HepG2 (cell line): Measurements from ENCODE around the gene SLC26A5. TPM values are rescaled to one million over a fixed set of nuclear protein-coding genes. Genes with fewer than 3 reads are reported as not detected.

Experiments used
- ATAC-seq: fragments of 200-7000 bp; cut with Tn5 transposase; 3 replicates; pipeline ENCODE4 v1.9.1; 2020; ENCODE audit warnings: mild to moderate bottlenecking, moderate library complexity
- BruUV-seq: library from RNA; stranded (reverse); fragments of 400-500 nt; replicated peaks from 2 replicates; lab custom pipeline; 2021; lab: Mats Ljungman, UMichigan
- CTCF ChIA-PET: fragments of 300-600 bp; formaldehyde crosslinking; extraction: SDS; loops from one replicate; lab custom pipeline; 2021; ENCODE audit warnings: low total read pairs, inconsistent platforms, low intra/inter-chr PET ratio; lab: Yijun Ruan, JAX
- POLR2A ChIA-PET: fragments of 350-600 bp; sonication (Branson Sonifier 250); formaldehyde crosslinking; loops from one replicate; lab custom pipeline; 2020; ENCODE audit warnings: antibody characterized with exemption, inconsistent platforms; lab: Yijun Ruan, JAX
- DNase-seq: peaks from one replicate; pipeline ENCODE4 v3.0.0-alpha.2; 2015; ENCODE audit warnings: low spot score
- FAIRE-seq: peaks from 3 replicates; lab custom pipeline; 2011; peaks lifted over from hg19 to GRCh38; lab: Jason Lieb, UNC
- H2AFZ ChIP-seq: one replicate; pipeline ENCODE4 v1.6.1; 2011; ENCODE audit warnings: low read length, inconsistent platforms
- H3K27ac ChIP-seq: fragments of 300-600 bp; 3 replicates; pipeline ENCODE4 v1.8.0; 2011; ENCODE audit warnings: mixed run types, mild to moderate bottlenecking, mixed read lengths, low read length, inconsistent platforms; ENCODE audit not compliant: insufficient read depth; ENCODE audit errors: extremely low read length
- H3K27me3 ChIP-seq, 2 experiments: fragments of 200-600 bp in 1 of 2; 2 replicates in 1 of 2; 3 replicates in 1 of 2; pipeline versions ENCODE4 v1.6.0 to v1.8.0; 2011; ENCODE audit warnings: low read length in 2 of 2, mild to moderate bottlenecking in 2 of 2, moderate library complexity in 2 of 2, inconsistent platforms in 1 of 2; ENCODE audit not compliant: insufficient read depth in 2 of 2, control insufficient read depth in 1 of 2
- H3K36me3 ChIP-seq, 2 experiments: fragments of 200-600 bp in 1 of 2; replicated peaks in 1 of 2; 2 replicates in 1 of 2; 3 replicates in 1 of 2; pipeline versions ENCODE4 v1.5.1 to v1.8.0; 2011; ENCODE audit warnings: low read length in 2 of 2, inconsistent platforms in 1 of 2; ENCODE audit not compliant: insufficient read depth in 2 of 2, control insufficient read depth in 1 of 2
- H3K4me1 ChIP-seq: 2 replicates; pipeline ENCODE4 v1.5.1; 2012; ENCODE audit warnings: low read length, inconsistent platforms; ENCODE audit not compliant: insufficient read depth
- H3K4me2 ChIP-seq: 2 replicates; pipeline ENCODE4 v1.6.0; 2011; ENCODE audit warnings: low read depth, low read length, inconsistent platforms
- H3K4me3 ChIP-seq, 3 experiments: fragments of 200-600 bp in 1 of 3; sonication (generic), shearing (Covaris generic) in 1 of 3; replicated peaks in 1 of 3; 2 replicates each; pipeline ENCODE4 v1.5.1; 2011 to 2016; ENCODE audit warnings: low read length in 3 of 3, inconsistent platforms in 2 of 3, low read depth in 2 of 3, mild to moderate bottlenecking in 2 of 3, control low read depth in 1 of 3, mixed read lengths in 1 of 3; ENCODE audit not compliant: insufficient read depth in 1 of 3
- H3K79me2 ChIP-seq: one replicate; pipeline ENCODE4 v1.6.1; 2011; ENCODE audit warnings: low read length, inconsistent platforms; ENCODE audit not compliant: insufficient read depth
- H3K9ac ChIP-seq: 2 replicates; pipeline ENCODE4 v1.6.0; 2011; ENCODE audit warnings: mild to moderate bottlenecking, low read depth, low read length, inconsistent platforms; ENCODE audit not compliant: insufficient read depth
- H3K9me3 ChIP-seq: 2 replicates; pipeline ENCODE4 v1.5.1; 2012; ENCODE audit warnings: mild to moderate bottlenecking, low read length
- H4K20me1 ChIP-seq: 2 replicates; pipeline ENCODE4 v1.6.0; 2011; ENCODE audit warnings: inconsistent platforms, mild to moderate bottlenecking, low read length, moderate library complexity; ENCODE audit not compliant: insufficient read depth
- CEBPB ChIP-seq: IDR thresholded peaks from 2 replicates; pipeline ENCODE4 v1.6.1; 2011; ENCODE audit warnings: low read depth, low read length, improper control_type of control experiment, borderline replicate concordance
- GMEB1 ChIP-seq: sonication (generic); formaldehyde crosslinking; IDR thresholded peaks from 2 replicates; pipeline ENCODE4 v1.5.1; 2020; ENCODE audit warnings: missing genetic modification reagents, mild to moderate bottlenecking, borderline replicate concordance
- JUN ChIP-seq: sonication (generic); formaldehyde crosslinking; IDR thresholded peaks from 2 replicates; pipeline ENCODE4 v1.4.0; 2020; ENCODE audit warnings: mild to moderate bottlenecking, missing genetic modification reagents
- NCOA1 ChIP-seq: sonication (generic); formaldehyde crosslinking; IDR thresholded peaks from 2 replicates; pipeline ENCODE4 v1.9.0; 2021; ENCODE audit warnings: missing genetic modification reagents
- SP5 ChIP-seq: IDR thresholded peaks from 2 replicates; pipeline ENCODE4 v1.6.1; 2016; ENCODE audit warnings: low read depth, borderline replicate concordance
- XRCC5 ChIP-seq: fragments of 200-400 bp; formaldehyde crosslinking; optimal IDR thresholded peaks from 2 replicates; pipeline ENCODE3; 2017; ENCODE audit warnings: mild to moderate bottlenecking, low read length
- ZNF124 ChIP-seq: sonication (generic); formaldehyde crosslinking; IDR thresholded peaks from 2 replicates; pipeline ENCODE4 v1.4.0; 2020; ENCODE audit warnings: missing genetic modification reagents
- ZNF703 ChIP-seq: sonication (generic); formaldehyde crosslinking; IDR thresholded peaks from 2 replicates; pipeline ENCODE4 v1.5.1; 2020; ENCODE audit warnings: missing genetic modification reagents, mild to moderate bottlenecking, moderate library complexity, borderline replicate concordance
- ZNF766 ChIP-seq: sonication (generic); formaldehyde crosslinking; IDR thresholded peaks from 2 replicates; pipeline ENCODE4 v1.5.0; 2020; ENCODE audit warnings: missing genetic modification reagents, borderline replicate concordance
- WGBS: methylation state at CpG from one replicate; pipeline ENCODE4 v1.1.6; 2017; ENCODE audit warnings: low lambda C conversion rate; 5-methylcytosine and 5-hydroxymethylcytosine counted together
- in situ Hi-C: cut with HindIII; loops from 2 replicates; pipeline ENCODE4 v1.10.0; 2017; ENCODE audit warnings: low pct_unique_long_range_greater_than_20kb; ENCODE audit not compliant: extremely low pct_ligation_motif_present
- intact Hi-C: fragments of 100-400 bp; cut with micrococcal nuclease; formaldehyde crosslinking; loops from one replicate; pipeline ENCODE4 v1.10.0; 2022; ENCODE audit not compliant: unreplicated experiment
- polyA plus RNA-seq, 8 experiments: library from polyadenylated mRNA; depleted of rRNA in 3 of 8; stranded (reverse) in 7 of 8; unstranded in 1 of 8; fragments of >200 nt; fragmentation: Illumina TruSeq in 4 of 8; extraction: Trizol in 4 of 8; gene quantifications; 2 replicates each; pipeline versions ENCODE4 v1.2.1 to v1.2.3, GENCODE V29; 2011 to 2016; ENCODE audit warnings: low read depth in 4 of 8, missing spikeins in 1 of 8, mixed read lengths in 1 of 8; ENCODE audit not compliant: insufficient read depth in 1 of 8
- total RNA-seq, 5 experiments: library from RNA; depleted of rRNA; stranded (reverse); fragments of >200 nt; fragmentation: Illumina TruSeq; extraction: Trizol; gene quantifications; 2 replicates each; pipeline ENCODE4 v1.2.3, GENCODE V29; 2016; ENCODE audit warnings: low read depth in 1 of 5
- TF ChIP-seq, protein P1 (sequence below): sonication (generic); formaldehyde crosslinking; conservative IDR thresholded peaks from 2 replicates; pipeline ENCODE4 v1.4.0; 2020; ENCODE audit warnings: missing genetic modification reagents

The SLC26A5 gene
- total and polyA plus RNA-seq, 2 of the 13 experiments (the other 11 are each of a cell fraction or from before 2014, with no cell fraction given) = 0.08 to 0.11 TPM

GRCh38 chr7:103425177-103425576, 20.8 kb downstream of the SLC26A5 start (continued):
- TF ChIP-seq GMEB1 = no peak
- TF ChIP-seq NCOA1 (CRISPR knock-in tag) = no peak
- no peak for TF ChIP-seq SP5 (CRISPR knock-in tag)
- TF ChIP-seq ZNF766 = no peak
- TF ChIP-seq, protein P1, sequence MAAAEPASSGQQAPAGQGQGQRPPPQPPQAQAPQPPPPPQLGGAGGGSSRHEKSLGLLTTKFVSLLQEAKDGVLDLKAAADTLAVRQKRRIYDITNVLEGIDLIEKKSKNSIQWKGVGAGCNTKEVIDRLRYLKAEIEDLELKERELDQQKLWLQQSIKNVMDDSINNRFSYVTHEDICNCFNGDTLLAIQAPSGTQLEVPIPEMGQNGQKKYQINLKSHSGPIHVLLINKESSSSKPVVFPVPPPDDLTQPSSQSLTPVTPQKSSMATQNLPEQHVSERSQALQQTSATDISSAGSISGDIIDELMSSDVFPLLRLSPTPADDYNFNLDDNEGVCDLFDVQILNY = no peak

- BruUV-seq = no TSS peak
- TF ChIP-seq CEBPB = peak; percentile 38; the same call in 1 of the 2 replicates
- no peak for TF ChIP-seq ZNF124 (CRISPR knock-in tag)
- no peak for TF ChIP-seq XRCC5
- no peak for TF ChIP-seq ZNF703
- no peak for TF ChIP-seq JUN (CRISPR knock-in tag)
- ChIA-PET CTCF (no interaction called here), POLR2A (no interaction called here)
- Histone ChIP-seq H2AFZ (no peak overlapping the region), H3K4me3 (no peak overlapping the region), H4K20me1 (no peaks in the 10 kb centered on the region), H3K36me3 (no peaks in the 10 kb centered on the region), H3K79me2 (no peaks in the 10 kb centered on the region), H3K4me1 (peaks cover 15% of the 10 kb centered on the region; the same call in 1 of the 2 replicates), H3K4me2 (no peak overlapping the region), H3K9ac (no peak overlapping the region), H3K27me3 (no peaks in the 10 kb centered on the region), H3K27ac (no peak overlapping the region), H3K9me3 (no peaks in the 10 kb centered on the region)
- intact Hi-C loops = no loop called here
- FAIRE-seq (no peak), DNase-seq (no peak), ATAC-seq (no peak)
- in situ Hi-C loops = no loop called here
- WGBS = 34% methylated on average over 3 of the region's 3 CpGs
Measured at GRCh38 chr7:103423467-103424179, 22.4 kb downstream of the SLC26A5 start.
